ENCODE results near the gene CLDN3. TPM values are rescaled to one million over a fixed set of nuclear protein-coding genes. Genes with fewer than 3 reads are reported as not detected.

The CLDN3 gene
- total RNA-seq, 1 experiment from 2014 or later, result not detected

DNA sequence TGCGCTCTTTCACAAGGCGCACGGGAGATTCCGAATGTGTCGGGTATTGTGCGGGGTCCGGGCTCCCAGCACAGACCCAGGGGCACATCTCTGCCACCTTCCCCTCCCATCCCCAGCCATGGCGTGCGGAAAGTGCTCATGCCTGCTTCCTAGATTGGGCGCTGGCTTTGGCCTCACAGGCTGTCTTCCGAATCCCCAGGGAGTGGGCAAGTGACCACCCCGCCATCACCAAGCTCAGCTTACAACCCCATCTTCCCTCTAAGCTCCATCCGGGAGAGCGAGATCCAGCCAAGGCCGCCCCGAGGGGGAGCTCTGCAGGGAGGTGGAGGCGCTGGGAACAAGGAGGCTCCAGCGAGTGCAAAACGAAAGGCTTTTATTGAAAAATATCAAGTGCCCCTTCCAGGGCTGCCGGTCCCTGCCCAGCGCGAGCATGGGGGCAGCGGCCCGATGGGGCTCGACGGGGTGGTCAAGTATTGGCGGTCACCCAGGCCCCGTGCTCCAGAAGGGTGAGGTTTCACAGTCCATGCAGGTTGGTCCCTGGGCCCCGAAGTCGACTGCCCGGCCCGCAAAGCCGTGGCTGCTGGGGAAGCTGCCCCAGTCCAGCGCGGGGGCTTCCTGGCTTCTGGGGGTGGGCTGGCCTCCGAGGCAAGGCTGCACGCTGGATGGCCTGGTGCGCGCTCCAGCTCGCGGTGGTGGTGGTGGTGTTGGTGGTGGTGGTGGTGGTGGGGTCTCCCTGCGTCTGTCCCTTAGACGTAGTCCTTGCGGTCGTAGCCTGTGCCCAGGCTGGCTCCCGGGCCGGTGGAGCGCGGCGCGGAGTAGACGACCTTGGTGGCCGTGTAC, 1.2 kb downstream of the CLDN3 start:
- CTCF ChIA-PET, result no interaction called here

DNA sequence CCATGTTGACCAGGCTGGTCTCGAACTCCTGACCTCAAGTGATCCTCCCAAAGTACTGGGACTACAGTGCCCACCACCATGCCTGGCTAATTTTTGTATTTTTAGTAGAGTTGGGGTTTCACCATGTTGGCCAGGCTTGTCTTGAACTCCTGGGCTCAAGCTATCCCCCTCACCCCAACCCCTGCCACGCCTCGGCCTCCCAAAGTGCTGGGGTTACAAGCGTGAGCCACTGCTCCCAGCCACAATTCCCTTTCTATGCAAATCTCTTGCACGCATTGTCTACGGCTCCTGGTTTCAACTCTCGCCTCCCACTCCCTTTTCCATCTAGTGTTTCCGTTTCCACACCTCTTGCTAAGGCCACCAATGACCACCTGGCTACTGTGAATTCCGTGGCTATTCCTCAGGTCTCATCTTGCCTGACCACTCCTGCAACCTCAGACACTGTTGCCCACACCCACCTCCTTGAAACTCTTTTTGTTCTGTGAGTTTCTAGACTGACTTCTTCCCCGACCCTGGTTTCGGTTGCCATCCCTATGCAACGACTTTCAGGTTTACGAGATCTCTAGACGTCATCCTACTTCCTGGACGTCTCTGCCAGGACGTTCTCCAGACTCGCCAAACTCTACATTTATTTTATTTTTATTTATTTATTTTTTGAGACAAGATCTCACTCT, 3.4 kb downstream of the CLDN3 start:
- no TSS peak for BruUV-seq (replicated peaks)
- intact Hi-C loops (cut with micrococcal nuclease), result no loop called here
- ChIA-PET POLR2A (interaction anchor here (0.6 kb wide), 1 partner anchor 717 kb away, joined by 3 read pairs; no protein-coding TSS in a partner anchor), CTCF (interaction anchor here (0.6 kb wide), 1 partner anchor 113 kb away, joined by 3 read pairs; no protein-coding TSS in a partner anchor)
- peaks cover 10% of the 10 kb centered on the region for H3K27me3 Mint-ChIP-seq (ENCODE audit: insufficient read depth, unreplicated experiment)
- H3K27ac Mint-ChIP-seq (ENCODE audit: low read depth, unreplicated experiment), result no peak overlapping the region
- peaks cover 6% of the 10 kb centered on the region for H3K4me1 Mint-ChIP-seq (ENCODE audit: insufficient read depth, unreplicated experiment)
- no peak for DNase-seq (ENCODE audit: unreplicated experiment)
- no peaks in the 10 kb centered on the region for H3K9me3 Mint-ChIP-seq (ENCODE audit: unreplicated experiment)
- H3K4me3 Mint-ChIP-seq (ENCODE audit: unreplicated experiment), result no peak overlapping the region
- no peaks in the 10 kb centered on the region for H3K36me3 Mint-ChIP-seq (ENCODE audit: insufficient read depth, unreplicated experiment)
- TF ChIP-seq, protein P1, sequence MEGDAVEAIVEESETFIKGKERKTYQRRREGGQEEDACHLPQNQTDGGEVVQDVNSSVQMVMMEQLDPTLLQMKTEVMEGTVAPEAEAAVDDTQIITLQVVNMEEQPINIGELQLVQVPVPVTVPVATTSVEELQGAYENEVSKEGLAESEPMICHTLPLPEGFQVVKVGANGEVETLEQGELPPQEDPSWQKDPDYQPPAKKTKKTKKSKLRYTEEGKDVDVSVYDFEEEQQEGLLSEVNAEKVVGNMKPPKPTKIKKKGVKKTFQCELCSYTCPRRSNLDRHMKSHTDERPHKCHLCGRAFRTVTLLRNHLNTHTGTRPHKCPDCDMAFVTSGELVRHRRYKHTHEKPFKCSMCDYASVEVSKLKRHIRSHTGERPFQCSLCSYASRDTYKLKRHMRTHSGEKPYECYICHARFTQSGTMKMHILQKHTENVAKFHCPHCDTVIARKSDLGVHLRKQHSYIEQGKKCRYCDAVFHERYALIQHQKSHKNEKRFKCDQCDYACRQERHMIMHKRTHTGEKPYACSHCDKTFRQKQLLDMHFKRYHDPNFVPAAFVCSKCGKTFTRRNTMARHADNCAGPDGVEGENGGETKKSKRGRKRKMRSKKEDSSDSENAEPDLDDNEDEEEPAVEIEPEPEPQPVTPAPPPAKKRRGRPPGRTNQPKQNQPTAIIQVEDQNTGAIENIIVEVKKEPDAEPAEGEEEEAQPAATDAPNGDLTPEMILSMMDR (IDR thresholded peaks at IDR 0.05; ENCODE audit: unreplicated experiment), result no peak

More for the DNA sequence above, 1.2 kb downstream of the CLDN3 start:
- Mint-ChIP-seq H3K4me3 (ENCODE audit: unreplicated experiment) (no peak overlapping the region), H3K4me1 (ENCODE audit: insufficient read depth, unreplicated experiment) (no peaks in the 10 kb centered on the region), H3K9me3 (ENCODE audit: unreplicated experiment) (no peaks in the 10 kb centered on the region), H3K27me3 (ENCODE audit: insufficient read depth, unreplicated experiment) (peaks cover 12% of the 10 kb centered on the region), H3K36me3 (ENCODE audit: insufficient read depth, unreplicated experiment) (no peaks in the 10 kb centered on the region), H3K27ac (ENCODE audit: low read depth, unreplicated experiment) (no peak overlapping the region)
- POLR2A ChIA-PET, result no interaction called here
- intact Hi-C loops (cut with micrococcal nuclease), result no loop called here
- no peak for DNase-seq (ENCODE audit: unreplicated experiment)
- no TSS peak for BruUV-seq (replicated peaks)
- TF ChIP-seq, protein P1 (IDR thresholded peaks at IDR 0.05; ENCODE audit: unreplicated experiment), result no peak

DNA sequence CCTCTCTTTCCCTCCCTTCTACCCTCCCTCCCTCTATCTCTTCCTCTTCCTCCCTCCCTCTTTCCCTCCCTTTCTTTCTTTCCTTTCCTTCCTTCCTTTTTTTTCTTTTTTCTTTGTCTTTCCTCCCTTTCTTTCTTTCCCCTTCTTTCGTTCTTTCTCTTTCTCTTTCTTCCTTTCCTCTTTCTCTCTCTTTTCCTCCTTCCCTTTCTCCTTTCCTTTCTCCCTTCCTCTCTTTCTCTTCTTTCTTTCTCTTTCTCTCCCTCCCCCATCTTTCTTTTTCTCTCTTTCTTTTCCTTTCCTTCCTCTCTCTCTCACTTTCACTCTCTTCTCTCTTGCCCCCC, 7.4 kb downstream of the CLDN3 start:
- intact Hi-C loops (cut with micrococcal nuclease), result no loop called here
- POLR2A ChIA-PET, result no interaction called here
- no peaks in the 10 kb centered on the region for H3K9me3 Mint-ChIP-seq (ENCODE audit: unreplicated experiment)
- H3K4me1 Mint-ChIP-seq (ENCODE audit: insufficient read depth, unreplicated experiment), result peaks cover 6% of the 10 kb centered on the region
- BruUV-seq (replicated peaks), result no TSS peak
- no peaks in the 10 kb centered on the region for H3K36me3 Mint-ChIP-seq (ENCODE audit: insufficient read depth, unreplicated experiment)
- no peaks in the 10 kb centered on the region for H3K27me3 Mint-ChIP-seq (ENCODE audit: insufficient read depth, unreplicated experiment)
- no peak overlapping the region for H3K4me3 Mint-ChIP-seq (ENCODE audit: unreplicated experiment)
- TF ChIP-seq, protein P1 (IDR thresholded peaks at IDR 0.05; ENCODE audit: unreplicated experiment), result no peak
- no peak for DNase-seq (ENCODE audit: unreplicated experiment)
- H3K27ac Mint-ChIP-seq (ENCODE audit: low read depth, unreplicated experiment), result no peak overlapping the region
- CTCF ChIA-PET, result no interaction called here

DNA sequence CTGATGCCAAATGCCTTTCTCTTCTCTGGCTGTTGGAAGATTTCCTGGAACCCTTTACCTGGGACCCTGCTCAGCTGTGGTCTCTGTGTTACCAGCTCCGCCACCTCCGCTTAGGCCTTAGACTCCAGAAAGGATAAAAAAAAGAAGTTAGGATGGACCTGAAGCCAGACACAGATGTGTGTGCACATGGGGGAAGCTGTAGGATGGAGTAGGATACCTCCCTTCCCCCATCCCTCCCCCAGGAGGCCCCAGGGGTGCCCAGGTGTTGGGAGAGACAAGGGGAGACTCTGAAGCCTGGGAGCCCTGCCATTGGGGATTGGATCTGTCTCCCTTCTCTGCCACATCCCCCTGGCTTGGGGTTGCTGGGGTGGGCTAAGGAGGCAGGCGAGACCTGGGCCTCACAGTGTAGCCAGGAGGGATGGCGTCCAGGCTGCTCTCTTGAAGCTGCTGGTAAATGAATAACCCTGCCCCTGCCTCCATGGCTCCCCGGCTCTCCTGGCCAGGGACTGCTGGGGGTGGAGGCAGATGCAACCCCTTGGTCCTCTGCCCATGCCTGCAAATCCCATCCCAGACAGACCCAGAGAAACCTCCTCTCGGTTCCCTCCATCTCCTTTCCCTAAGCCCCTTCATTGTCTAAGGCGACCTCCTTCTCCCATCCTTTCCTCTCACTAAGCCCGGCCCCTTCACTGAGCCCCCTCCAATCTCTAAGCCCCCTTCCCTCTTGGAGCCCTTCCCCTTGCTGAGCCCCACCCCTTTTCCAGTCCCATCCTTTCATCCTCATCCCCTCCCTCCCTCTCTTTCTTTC, 8.0 kb downstream of the CLDN3 start:
- no peaks in the 10 kb centered on the region for H3K27me3 Mint-ChIP-seq (ENCODE audit: insufficient read depth, unreplicated experiment)
- intact Hi-C loops (cut with micrococcal nuclease), result no loop called here
- TF ChIP-seq, protein P1 (IDR thresholded peaks at IDR 0.05; ENCODE audit: unreplicated experiment), result no peak
- no TSS peak for BruUV-seq (replicated peaks)
- no peak for DNase-seq (ENCODE audit: unreplicated experiment)
- no peaks in the 10 kb centered on the region for H3K9me3 Mint-ChIP-seq (ENCODE audit: unreplicated experiment)
- peaks cover 6% of the 10 kb centered on the region for H3K4me1 Mint-ChIP-seq (ENCODE audit: insufficient read depth, unreplicated experiment)
- ChIA-PET CTCF (no interaction called here), POLR2A (interaction anchor here (0.6 kb wide), 1 partner anchor 251 kb away, joined by 3 read pairs; no protein-coding TSS in a partner anchor)
- H3K27ac Mint-ChIP-seq (ENCODE audit: low read depth, unreplicated experiment), result no peak overlapping the region
- H3K4me3 Mint-ChIP-seq (ENCODE audit: unreplicated experiment), result no peak overlapping the region
- no peaks in the 10 kb centered on the region for H3K36me3 Mint-ChIP-seq (ENCODE audit: insufficient read depth, unreplicated experiment)

Measured in MCF 10A (cell line).